Sigmoid colon (tissue), 3 donors: ENCODE data around the gene C19orf53.
A peak's percentile ranks its signal among the peaks of the same experiment; 100 is the strongest.

Source experiments
- POLR2A ChIP-seq, 2 donors: fragments of 450-650 bp; IDR thresholded peaks; one replicate each; pipeline ENCODE4 v1.6.1; 2016; ENCODE audit warnings: antibody characterized with exemption in 2 of 2, mild to moderate bottlenecking in 2 of 2, moderate library complexity in 2 of 2
- TF ChIP-seq, protein P1 (sequence below), 4 experiments: fragments of 450-650 bp in 3 of 4; fragments of 200-600 bp in 1 of 4; IDR thresholded peaks; one replicate each; pipeline ENCODE4 v1.5.1; 2016 to 2019; ENCODE audit warnings: antibody characterized with exemption in 4 of 4, mild to moderate bottlenecking in 3 of 4, moderate library complexity in 2 of 4

GRCh38 chr19:13784731-13785452 lies 10.6 kb downstream of the C19orf53 start:
- TF ChIP-seq, protein P1, sequence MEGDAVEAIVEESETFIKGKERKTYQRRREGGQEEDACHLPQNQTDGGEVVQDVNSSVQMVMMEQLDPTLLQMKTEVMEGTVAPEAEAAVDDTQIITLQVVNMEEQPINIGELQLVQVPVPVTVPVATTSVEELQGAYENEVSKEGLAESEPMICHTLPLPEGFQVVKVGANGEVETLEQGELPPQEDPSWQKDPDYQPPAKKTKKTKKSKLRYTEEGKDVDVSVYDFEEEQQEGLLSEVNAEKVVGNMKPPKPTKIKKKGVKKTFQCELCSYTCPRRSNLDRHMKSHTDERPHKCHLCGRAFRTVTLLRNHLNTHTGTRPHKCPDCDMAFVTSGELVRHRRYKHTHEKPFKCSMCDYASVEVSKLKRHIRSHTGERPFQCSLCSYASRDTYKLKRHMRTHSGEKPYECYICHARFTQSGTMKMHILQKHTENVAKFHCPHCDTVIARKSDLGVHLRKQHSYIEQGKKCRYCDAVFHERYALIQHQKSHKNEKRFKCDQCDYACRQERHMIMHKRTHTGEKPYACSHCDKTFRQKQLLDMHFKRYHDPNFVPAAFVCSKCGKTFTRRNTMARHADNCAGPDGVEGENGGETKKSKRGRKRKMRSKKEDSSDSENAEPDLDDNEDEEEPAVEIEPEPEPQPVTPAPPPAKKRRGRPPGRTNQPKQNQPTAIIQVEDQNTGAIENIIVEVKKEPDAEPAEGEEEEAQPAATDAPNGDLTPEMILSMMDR (IDR thresholded peaks at IDR 0.05), result peak in 3 of 4 experiments; percentile 56 to 70 (median 60)
- TF ChIP-seq POLR2A (IDR thresholded peaks at IDR 0.05), result no peak
